Measurements from ENCODE around the gene EIF2S2.
"Not testable (repeated sequence)": the region's sequence is repeated elsewhere in the genome, so short reads cannot be mapped to it uniquely, and the experiment has no call there.

GRCh38 chr20:34157697-34158096 is 45.7 kb upstream of the EIF2S2 start:
- TF ChIP-seq, protein P1, sequence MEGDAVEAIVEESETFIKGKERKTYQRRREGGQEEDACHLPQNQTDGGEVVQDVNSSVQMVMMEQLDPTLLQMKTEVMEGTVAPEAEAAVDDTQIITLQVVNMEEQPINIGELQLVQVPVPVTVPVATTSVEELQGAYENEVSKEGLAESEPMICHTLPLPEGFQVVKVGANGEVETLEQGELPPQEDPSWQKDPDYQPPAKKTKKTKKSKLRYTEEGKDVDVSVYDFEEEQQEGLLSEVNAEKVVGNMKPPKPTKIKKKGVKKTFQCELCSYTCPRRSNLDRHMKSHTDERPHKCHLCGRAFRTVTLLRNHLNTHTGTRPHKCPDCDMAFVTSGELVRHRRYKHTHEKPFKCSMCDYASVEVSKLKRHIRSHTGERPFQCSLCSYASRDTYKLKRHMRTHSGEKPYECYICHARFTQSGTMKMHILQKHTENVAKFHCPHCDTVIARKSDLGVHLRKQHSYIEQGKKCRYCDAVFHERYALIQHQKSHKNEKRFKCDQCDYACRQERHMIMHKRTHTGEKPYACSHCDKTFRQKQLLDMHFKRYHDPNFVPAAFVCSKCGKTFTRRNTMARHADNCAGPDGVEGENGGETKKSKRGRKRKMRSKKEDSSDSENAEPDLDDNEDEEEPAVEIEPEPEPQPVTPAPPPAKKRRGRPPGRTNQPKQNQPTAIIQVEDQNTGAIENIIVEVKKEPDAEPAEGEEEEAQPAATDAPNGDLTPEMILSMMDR (conservative IDR thresholded peaks at IDR 0.05 in 1 of 2, IDR thresholded peaks at IDR 0.05 in 1 of 2; ENCODE audit: low read depth in 1 of 2, low read length in 2 of 2): not testable (repeated sequence)
- TF ChIP-seq EZH2 (IDR thresholded peaks at IDR 0.05; ENCODE audit: low read length, missing control alignments): not testable (repeated sequence)
